Sciatic nerve (tissue), 2 donors: ENCODE data around the gene DUS1L. TPM values are rescaled to one million over a fixed set of nuclear protein-coding genes. Genes with fewer than 3 reads are reported as not detected.
"Not testable (repeated sequence)": the region's sequence is repeated elsewhere in the genome, so short reads cannot be mapped to it uniquely, and the experiment has no call there.

Source experiments
- ATAC-seq: fragments of 200-7000 bp; cut with Tn5 transposase; one replicate; pipeline ENCODE4 v1.9.1; 2020; ENCODE audit warnings: mild to moderate bottlenecking, moderate library complexity
- DNase-seq: peaks from one replicate; pipeline ENCODE4 v3.0.0-alpha.2; 2020; ENCODE audit warnings: low spot score
- intact Hi-C: fragments of 100-400 bp; cut with DNase I; formaldehyde crosslinking; loops from one replicate; pipeline ENCODE4 v1.14.2; 2022
- total RNA-seq: library from RNA; stranded (reverse); fragmentation: NEBNext Ultra II Directional; extraction: Animal tissue kit (Norgen Biotek cat#: 25700); gene quantifications from one replicate; pipeline ENCODE4 v1.2.1, GENCODE V29; 2021
- donor health status: DM: no; HTN: no; CAD: no.
- donor health status: DM: no; HTN: no; CAD: no.

Gene DUS1L
- total RNA-seq, 1 donor from 2014 or later: 57.1 TPM

DNA sequence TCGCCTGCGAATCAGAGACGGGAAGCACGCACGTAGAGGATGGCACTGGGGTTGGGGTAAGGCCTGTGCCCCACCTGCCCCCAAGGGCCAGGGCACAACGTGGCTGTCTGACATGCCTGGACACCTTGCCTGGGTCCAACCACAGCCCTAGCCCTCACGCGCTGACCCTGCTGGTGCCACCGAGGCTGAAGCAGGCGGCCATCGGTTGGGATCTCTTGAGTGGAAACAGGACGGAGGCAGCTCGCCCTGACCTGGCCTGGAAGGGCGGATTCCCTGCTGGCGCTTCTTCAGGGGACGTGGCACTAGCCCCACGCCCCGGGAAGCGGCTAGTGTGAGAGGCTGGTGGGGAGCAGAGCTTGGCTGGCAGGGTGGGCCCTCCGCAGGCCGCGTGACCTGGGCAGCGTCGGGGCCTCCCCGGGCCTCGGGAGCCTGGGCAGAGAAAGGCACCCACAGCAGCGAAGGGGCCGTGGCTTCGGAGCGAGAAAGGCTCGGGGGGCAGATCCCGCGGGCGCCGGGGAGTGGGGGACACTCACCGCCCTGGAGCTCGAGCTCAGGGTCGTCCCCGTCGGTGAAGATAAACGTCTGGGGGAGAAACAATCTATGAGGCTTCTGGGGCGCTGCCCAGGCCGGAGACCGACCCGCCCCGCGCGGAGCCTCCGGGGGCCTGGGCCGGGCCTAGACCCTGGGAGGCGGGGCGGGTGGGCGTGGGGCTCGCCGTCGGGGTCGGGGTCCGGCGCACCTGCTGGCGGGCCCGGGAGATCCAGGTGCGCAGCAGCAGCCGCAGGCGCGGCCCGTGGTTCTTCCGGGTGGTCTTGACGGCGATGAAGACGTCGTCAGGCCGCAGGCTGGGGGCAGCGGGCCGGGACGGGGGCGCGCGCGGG is 14.6 kb downstream of the DUS1L start:
- ATAC-seq: peak; percentile 28
- intact Hi-C loops: no loop called here
- no peak for DNase-seq

DNA sequence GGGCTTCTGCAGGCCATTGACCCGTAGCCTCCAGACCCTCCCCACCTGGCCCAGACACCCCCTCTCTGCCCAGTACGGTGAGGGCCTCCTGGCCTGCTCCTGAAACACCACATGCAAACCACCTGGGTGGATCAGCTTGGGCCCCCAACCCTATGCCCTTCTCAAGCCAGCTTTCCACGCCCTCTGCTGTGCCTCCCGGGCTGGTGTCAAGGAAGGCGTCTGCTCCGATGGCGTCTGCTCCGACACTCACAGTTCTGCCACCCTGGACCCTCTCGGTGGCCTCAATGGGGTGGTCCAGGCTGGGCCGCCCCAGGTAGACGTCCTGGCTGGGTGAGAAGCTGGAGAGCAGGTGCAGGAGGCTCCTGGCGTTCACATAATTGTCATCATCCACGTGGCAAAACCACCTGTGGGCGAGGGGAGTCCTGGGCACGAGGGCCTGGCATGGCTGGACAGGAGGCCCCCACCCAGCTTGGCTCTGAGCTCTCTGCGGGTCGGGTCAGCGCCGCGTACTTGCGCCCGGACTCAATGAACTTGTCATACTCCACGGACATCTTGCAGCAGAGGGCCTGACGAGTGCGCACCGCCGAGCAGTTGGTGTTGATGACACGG is 15.3 kb downstream of the DUS1L start:
- no peak for DNase-seq
- intact Hi-C loops: no loop called here
- no peak for ATAC-seq

DNA sequence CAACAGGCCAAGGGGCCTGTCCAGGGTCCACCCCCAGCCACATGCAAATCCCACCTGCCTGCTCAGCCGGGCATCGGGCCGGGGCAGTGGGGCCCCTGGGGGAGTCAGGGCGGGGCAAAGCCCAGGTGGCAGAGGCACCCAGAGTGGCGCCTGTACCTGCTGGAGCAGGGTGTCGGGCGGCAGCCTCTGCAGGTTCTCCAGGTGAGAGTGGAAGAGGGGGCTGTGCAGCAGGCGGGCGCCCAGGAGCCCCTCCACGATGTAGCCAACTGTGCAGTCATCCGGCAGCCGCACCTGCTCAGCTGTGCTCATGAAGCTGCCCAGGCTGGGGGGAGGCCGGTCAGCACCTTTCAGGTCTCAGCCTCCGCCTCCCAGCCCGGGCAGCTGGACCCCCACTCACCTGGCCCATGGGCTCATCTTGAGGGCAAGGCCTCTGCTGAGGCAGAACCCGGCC is 16.1 kb downstream of the DUS1L start:
- intact Hi-C loops: loop anchor here (10.0 kb wide), 1 partner anchor 265 kb away; the partner anchor contains the start of gene CD7
- ATAC-seq (no peak), DNase-seq (no peak)

DNA sequence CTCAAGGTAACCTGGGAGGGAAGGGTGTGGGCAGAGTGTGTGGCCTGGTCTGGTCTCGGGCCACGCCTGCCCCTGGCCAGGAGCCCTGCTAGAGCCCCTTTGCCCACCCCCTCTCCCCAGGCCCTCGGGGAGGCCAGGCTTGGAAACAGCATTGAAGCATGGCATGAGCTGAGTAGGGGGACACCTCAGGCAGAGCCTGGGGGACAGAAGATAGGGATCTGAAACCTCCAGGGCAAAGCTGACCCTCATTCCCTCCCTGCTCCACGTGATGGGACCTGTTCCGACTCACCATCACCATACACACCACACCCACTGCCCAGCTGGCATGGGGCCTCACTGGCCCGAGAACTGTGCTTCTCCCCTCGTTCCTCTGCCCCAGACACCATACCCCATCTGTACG is 16.5 kb downstream of the DUS1L start:
- intact Hi-C loops: loop anchor here (10.0 kb wide), 1 partner anchor 266 kb away; the partner anchor contains the start of gene CD7
- DNase-seq (no peak), ATAC-seq (no peak)

DNA sequence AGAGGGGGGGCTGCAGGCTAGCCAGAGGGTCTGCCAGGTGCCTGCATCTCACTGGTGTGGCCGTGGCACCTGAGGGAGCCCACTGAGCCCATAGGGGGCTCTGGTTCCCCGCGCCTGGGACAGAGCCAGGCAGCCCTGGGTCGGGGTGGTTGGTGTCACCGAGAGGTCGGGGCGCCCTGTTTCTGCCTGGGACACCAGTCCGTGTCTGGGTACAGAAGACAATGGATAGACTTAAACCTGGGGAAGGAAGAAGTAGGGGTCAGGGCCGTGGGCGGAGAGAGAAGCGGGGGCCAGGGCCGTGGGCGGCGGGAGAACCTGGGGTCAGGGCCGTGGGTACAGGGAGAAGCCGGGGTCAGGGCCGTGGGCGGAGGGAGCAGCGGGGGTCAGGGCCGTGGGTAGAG is 17.0 kb downstream of the DUS1L start:
- no peak for ATAC-seq
- DNase-seq: no peak
- intact Hi-C loops: loop anchor here (10.0 kb wide), 1 partner anchor 266 kb away; the partner anchor contains the start of gene CD7

DNA sequence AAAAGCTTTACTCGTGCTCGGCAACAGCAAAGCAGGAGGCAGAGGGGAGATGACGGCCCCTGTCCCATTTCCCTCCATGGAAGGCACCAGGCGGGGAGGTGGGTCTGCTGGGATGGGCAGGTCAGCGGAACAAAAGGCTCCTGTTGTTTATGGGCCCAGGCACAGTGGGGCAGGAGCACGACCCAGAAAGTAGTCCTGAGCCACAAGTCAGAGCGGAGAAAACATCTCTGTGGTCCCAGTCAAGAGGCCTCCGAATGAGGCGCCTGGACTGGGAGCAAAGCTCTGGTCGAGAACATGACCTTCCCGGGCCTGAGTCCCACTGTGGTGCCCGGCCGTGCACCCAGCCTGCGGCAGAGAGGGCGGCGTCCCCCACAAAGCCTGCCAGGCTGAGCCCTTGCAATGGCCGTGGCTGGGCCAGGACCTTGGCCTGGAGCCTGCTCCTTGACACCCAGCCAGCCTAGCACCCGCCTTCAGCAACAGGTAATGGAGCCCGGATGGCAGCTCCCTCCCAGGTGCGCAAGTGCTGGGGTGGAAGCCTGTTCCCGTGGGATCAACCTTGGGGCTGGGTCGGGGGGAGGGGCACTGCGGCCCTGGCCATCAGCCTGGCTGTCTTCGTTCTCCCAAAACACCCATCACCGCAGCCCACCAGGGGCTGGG is 17.6 kb downstream of the DUS1L start:
- DNase-seq (no peak), ATAC-seq (no peak)
- intact Hi-C loops: loop anchor here (10.0 kb wide), 1 partner anchor 267 kb away; the partner anchor contains the start of gene CD7

DNA sequence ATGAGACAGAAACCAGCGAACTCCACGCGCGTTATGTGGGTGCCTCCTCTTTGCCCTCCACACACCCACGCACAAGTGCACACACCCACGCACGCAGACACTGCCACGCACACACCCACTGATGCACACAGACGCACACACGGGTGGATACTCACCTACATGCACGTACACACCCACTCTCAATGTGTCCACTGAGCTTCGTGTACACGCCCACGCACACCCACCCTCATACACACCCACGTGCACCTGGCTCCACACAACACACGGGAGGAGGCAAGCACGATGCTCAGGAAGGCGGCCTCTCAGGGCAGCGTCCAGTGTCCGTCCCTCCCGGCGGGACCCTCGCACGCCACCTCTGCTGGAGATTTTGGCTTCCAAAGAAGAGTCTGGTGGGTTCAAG is 18.2 kb downstream of the DUS1L start:
- no peak for ATAC-seq
- intact Hi-C loops: loop anchor here (10.0 kb wide), 1 partner anchor 267 kb away; the partner anchor contains the start of gene CD7
- DNase-seq: no peak

DNA sequence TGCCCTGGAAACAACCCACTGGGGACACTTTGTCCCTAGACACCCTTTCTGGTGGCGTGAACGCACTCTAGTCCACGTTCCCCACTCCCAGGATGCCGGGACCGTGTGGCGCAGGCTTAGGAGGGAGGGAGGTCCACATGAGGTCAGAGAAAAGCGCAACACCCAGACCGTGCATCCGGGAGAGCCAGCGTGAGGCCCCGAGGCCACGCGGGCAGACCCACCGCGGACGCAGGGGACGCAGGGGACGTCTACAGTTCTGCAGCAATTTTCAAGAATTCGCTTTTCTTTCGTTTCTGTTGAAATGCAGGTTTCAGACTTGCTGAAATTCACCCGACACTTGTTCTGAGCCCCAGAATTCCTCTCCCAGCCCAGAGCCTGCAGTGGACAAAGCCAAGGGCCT is 18.7 kb downstream of the DUS1L start:
- DNase-seq (no peak), ATAC-seq (no peak)
- intact Hi-C loops: loop anchor here (10.0 kb wide), 1 partner anchor 268 kb away; the partner anchor contains the start of gene CD7

DNA sequence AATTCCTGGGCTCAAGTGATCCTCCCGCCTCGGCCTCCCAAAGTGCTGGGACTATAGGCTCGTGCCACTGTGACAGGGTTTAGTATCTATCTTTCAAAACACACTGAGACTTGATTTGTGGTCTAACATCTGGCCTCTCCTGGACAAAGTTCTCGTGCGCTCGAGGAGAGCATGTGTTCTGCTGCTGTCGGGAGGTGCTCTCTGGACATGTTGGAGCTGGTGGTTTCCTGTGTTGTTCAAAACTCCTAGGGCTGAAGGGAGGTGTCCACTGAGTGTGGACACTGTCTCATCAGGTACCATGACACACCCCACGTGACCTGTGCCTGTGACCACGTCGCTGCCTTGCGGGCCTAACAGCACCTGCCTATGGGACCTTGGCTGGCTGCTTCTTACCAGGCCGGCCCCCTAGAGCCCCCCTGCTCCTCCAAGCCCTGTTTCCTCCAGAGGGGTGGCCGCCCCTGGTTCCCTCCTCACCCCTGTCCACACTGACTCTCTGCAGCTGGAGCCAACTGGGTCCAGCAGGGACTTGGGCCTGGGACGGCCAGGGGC is 19.6 kb downstream of the DUS1L start:
- intact Hi-C loops: loop anchor here (10.0 kb wide), 1 partner anchor 269 kb away; the partner anchor contains the start of gene CD7
- DNase-seq: no peak
- no peak for ATAC-seq

DNA sequence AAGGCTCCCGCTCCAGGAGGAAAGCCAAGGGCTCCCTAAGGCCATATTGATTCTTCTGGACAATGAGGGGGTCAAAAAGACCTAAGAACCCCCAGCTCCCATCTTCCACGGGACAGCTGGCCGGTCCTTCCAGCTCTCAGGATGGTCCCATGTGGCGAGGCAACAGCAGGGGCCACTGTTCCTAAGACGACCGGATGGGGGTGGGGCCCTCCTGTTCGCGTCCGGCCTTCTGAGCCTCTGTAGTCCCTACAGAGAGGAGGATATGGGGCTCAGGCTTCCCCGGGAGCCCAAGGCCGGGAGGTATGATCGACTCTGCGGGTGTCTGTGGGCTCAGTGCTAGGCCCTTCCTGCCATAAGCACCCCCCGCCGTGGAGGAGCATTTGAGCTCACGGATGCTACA is 22.1 kb downstream of the DUS1L start:
- DNase-seq: no peak
- intact Hi-C loops: loop anchor here (10.0 kb wide), 1 partner anchor 271 kb away; the partner anchor contains the start of gene CD7
- no peak for ATAC-seq

DNA sequence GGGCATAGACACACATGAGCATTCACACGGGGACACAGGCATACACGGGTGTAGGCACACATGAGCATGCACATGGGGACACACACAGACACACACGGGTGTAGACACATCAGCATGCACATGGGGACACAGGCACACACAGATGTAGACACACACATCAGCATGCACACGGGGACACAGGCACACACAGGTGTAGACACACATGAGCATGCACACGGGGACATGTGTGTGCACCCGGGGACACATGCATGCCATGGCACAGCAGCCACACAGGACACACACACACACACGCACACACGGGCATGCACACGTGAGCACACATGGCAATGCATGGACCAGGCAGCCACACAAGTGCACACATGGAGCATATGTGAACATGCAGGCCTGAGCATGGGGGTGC is 23.0 kb downstream of the DUS1L start:
- no peak for ATAC-seq
- no peak for DNase-seq
- intact Hi-C loops: loop anchor here (10.0 kb wide), 1 partner anchor 272 kb away; the partner anchor contains the start of gene CD7

DNA sequence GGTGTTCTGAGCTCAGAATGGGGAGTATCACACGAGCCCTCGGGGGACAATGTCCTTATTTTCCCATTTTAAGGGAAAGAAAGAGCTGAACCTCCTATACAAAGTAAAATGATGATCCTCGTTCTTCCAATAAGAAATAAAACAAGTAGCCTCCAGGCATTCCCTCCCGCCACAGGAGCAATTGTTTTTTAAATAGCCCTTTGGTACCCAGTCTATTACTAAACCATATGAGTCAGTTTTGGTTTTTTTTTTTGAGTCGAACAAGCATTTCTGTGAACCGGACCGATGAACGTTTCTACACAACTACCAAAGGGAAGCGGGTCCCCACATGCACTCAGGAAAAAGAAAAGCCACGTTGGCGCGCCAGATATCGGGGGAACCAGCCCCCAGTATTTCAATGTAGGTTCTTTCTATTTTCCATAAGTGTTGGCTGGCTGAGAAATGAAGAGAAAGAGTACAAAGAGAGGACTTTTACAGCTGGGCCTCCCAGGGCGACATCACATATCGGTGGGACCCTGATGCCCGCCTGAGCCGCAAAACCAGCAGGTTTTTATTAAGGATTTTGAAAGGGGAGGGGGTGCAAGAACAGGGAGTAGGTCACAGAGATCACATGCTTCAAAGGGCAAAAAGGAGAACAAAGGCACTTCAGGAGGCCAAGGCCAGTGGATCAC is 24.3 kb downstream of the DUS1L start:
- DNase-seq: no peak
- intact Hi-C loops: loop anchor here (10.0 kb wide), 1 partner anchor 274 kb away; the partner anchor contains the start of gene CD7
- ATAC-seq: no peak

DNA sequence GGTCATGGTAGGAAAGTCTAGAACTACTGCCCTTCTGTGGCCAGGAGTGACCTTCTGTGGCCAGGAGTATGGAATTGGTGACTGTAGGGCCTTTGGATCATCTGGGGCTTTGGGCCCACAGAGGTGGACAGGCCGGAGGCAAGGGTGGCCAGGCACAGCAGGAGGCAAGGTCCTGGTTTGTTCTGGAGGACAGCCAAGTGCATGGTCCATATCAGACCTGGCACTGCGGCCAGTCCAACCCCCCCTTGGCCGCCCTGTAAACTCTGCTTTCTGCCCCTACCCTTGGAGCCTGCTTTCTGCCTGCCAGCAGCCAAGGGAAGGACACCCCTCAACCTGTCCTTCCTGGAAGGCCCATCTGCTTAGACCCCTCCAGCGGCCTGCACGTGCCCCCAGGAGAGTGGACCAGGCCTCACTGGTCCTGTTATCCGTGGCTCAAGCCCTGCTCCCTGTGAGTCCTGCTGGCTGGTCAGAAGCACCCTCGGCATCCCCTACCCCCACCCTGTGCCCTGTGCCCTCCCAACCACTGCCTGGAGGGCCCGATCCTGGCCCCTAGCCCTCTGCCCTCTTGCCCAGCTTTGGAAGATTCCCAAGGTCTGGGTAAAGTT is 25.8 kb downstream of the DUS1L start:
- intact Hi-C loops: loop anchor here (10.0 kb wide), 2 partner anchors 45 to 275 kb away; partner anchors contain the start of gene CD7
- ATAC-seq (no peak), DNase-seq (no peak)

DNA sequence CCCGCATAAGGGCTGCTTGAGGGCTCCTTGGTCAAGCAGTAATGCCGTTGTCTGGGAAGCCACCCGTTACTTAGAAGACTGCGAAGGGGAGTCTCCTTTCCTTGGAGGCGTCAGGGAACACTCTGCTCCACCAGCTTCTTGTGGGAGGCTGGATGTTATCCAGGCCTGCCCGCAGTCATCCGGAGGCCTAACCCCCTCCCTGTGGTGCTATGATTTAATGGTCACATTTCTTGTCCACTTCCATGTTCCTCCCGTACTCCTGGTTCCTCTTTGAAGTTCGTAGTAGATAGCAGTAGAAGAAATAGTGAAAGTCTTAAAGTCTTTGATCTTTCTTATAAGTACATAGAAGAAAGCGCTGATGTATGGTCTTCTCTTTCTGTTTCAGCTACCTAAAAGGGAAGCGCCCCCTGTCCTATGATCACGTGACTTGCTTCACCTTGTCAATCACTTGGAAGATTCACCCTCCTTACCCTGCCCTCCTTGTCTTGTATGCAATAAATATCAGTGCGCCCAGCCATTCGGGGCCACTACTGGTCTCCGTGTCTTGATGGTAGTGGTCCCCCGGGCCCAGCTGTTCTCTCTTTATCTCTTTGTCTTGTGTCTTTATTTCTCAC is 26.7 kb downstream of the DUS1L start:
- intact Hi-C loops: loop anchor here (10.0 kb wide), 1 partner anchor 46 kb away; no protein-coding TSS in a partner anchor
- ATAC-seq: not testable (repeated sequence)

DNA sequence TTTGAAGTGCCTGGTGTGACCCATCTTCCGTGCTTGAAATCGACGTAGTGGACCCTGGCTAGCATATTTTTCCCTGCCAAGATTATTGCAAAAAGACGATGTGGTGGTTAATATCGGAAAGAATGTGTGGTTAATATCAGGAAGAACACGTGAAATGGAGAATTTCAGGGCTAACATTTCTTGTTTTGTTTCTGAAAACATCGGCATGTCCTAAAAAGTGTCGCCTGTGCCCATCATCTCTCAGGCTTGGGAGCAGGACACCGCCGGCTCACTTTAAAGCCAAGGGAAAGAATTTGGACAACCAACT is 27.8 kb downstream of the DUS1L start:
- no peak for DNase-seq
- intact Hi-C loops: loop anchor here (10.0 kb wide), 1 partner anchor 47 kb away; no protein-coding TSS in a partner anchor
- ATAC-seq: no peak

More for the DNA sequence above, 26.7 kb downstream of the DUS1L start:
- DNase-seq: not testable (repeated sequence)

DNA sequence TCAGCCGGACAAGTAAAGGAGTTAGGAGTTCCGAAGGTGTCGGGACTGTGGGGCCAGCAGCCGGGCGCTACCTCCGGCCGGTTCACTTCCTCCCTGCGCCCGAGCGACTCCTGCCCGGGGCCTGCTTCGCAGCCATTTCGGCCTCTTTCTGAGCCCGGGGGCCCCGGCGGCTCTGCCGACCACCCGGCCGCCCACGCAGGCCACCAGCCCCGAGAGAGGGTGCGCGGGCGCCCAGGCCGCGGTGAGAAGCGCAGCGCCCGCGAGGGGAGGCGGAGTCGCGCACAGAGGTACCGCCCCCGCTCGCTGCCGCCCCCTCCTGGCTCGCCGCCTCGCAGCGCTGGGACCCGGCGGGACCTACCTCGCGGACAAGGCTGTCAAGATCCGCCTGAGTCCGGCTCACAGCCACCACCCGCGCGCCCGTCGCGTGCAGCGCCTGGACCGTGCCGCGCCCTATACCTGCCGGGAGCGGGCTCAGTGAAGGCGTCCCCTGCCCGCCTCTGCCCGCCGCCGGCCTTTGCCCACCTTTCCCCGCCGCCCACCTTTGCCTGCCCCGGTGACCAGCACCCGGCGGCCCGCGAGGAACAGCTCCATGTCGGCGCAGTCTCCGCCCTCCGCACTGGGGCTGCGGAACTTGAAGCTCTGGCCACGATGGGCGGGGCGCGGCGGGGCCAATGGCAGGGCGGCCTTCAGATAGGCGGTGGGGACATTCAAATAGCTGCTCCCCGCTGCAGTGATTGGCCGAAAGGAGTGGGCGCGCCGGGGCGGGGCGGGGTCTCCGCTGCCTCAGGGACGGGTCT is 28.3 kb downstream of the DUS1L start, which contains the start of gene DCXR:
TSS of gene DCXR (minus strand) at position 606 of the 797 bp plus-strand sequence. CDS start at position 591, 15 bp downstream.
- peak; percentile 97 for DNase-seq
- ATAC-seq: peak; percentile 97
- intact Hi-C loops: loop anchor here (10.0 kb wide), 1 partner anchor 48 kb away; no protein-coding TSS in a partner anchor
